Tibial nerve (tissue), 4 donors: ENCODE data around the gene NRG2. TPM values are rescaled to one million over a fixed set of nuclear protein-coding genes. Genes with fewer than 3 reads are reported as not detected.

Source experiments
- DNase-seq, 2 donors: peaks; one replicate each; pipeline ENCODE4 v3.0.0-alpha.2; 2019; ENCODE audit warnings: low spot score in 2 of 2
- H3K27ac ChIP-seq, 4 donors: fragments of 200-600 bp; sonication (generic) in 3 of 4; one replicate each; pipeline ENCODE4 v1.5.1; 2017 to 2019; ENCODE audit warnings: mild to moderate bottlenecking in 1 of 4
- H3K27me3 ChIP-seq, 2 donors: fragments of 200-600 bp; sonication (generic) in 1 of 2; one replicate each; pipeline versions ENCODE4 v1.5.1 to v1.6.0; 2017 to 2019
- H3K36me3 ChIP-seq, 3 donors: fragments of 200-600 bp; sonication (generic); one replicate each; pipeline ENCODE4 v1.5.1; 2018 to 2019
- H3K4me1 ChIP-seq, 4 donors: fragments of 200-600 bp; sonication (generic) in 3 of 4; one replicate each; pipeline ENCODE4 v1.5.1; 2017 to 2019
- H3K4me3 ChIP-seq, 4 donors: fragments of 200-600 bp; sonication (generic) in 3 of 4; one replicate each; pipeline ENCODE4 v1.5.1; 2017 to 2019; ENCODE audit warnings: mild to moderate bottlenecking in 1 of 4, moderate library complexity in 1 of 4
- H3K9me3 ChIP-seq, 4 donors: fragments of 200-600 bp; sonication (generic) in 3 of 4; one replicate each; pipeline ENCODE4 v1.5.1; 2017 to 2019
- CTCF ChIP-seq, 5 experiments: fragments of 200-600 bp in 3 of 5; fragments of 450-650 bp in 2 of 5; sonication (generic) in 3 of 5; IDR thresholded peaks; one replicate each; pipeline ENCODE4 v1.5.1; 2016 to 2019; ENCODE audit warnings: antibody characterized with exemption in 5 of 5, mild to moderate bottlenecking in 3 of 5, moderate library complexity in 2 of 5
- EP300 ChIP-seq, 2 donors: sonication (generic); formaldehyde crosslinking; IDR thresholded peaks; one replicate each; pipeline ENCODE4 v1.6.1; 2017; ENCODE audit warnings: antibody characterized with exemption in 2 of 2, mild to moderate bottlenecking in 1 of 2
- POLR2A ChIP-seq, 2 donors: fragments of 450-650 bp; IDR thresholded peaks; one replicate each; pipeline ENCODE4 v1.6.1; 2017; ENCODE audit warnings: antibody characterized with exemption in 2 of 2, mild to moderate bottlenecking in 2 of 2, moderate library complexity in 2 of 2
- WGBS, 2 donors: methylation state at CpG; one replicate each; pipeline ENCODE4 v1.1.5; 2018; 5-methylcytosine and 5-hydroxymethylcytosine counted together
- total RNA-seq, 4 donors: library from RNA; depleted of rRNA; stranded (reverse); fragments of >200 nt; gene quantifications; one replicate each; pipeline ENCODE4 v1.1.0, GENCODE V29; 2016

Gene NRG2
- total RNA-seq, 4 donors from 2014 or later, result 2.0 to 5.1 (median 3.4) TPM

- 79 to 82% methylated on average over 4 of the region's 4 CpGs for WGBS, 2 donors
- no peak for DNase-seq
- no peak overlapping the region for H3K4me3 ChIP-seq
- H3K36me3 ChIP-seq, result no peaks in the 10 kb centered on the region
- no peaks in the 10 kb centered on the region for H3K9me3 ChIP-seq
- H3K4me1 ChIP-seq, result no peaks in the 10 kb centered on the region
- no peaks in the 10 kb centered on the region for H3K27me3 ChIP-seq
- H3K27ac ChIP-seq, result no peak overlapping the region
- no peak for TF ChIP-seq POLR2A (IDR thresholded peaks at IDR 0.05)
- TF ChIP-seq EP300 (IDR thresholded peaks at IDR 0.05), result no peak
- TF ChIP-seq CTCF (IDR thresholded peaks at IDR 0.05), result no peak
These were observed 181.3 kb downstream of the NRG2 start for GRCh38 chr5:139861889-139862207.

- H3K27ac ChIP-seq, result no peak overlapping the region
- no peak for TF ChIP-seq POLR2A (IDR thresholded peaks at IDR 0.05)
- no peak for TF ChIP-seq CTCF (IDR thresholded peaks at IDR 0.05)
- TF ChIP-seq EP300 (IDR thresholded peaks at IDR 0.05), result no peak
- no peak for DNase-seq
- no peaks in the 10 kb centered on the region for H3K36me3 ChIP-seq
- H3K4me1 ChIP-seq, result no peaks in the 10 kb centered on the region
- no peaks in the 10 kb centered on the region for H3K27me3 ChIP-seq
- WGBS, 2 donors, result 80 to 85% methylated on average over 15 of the region's 15 CpGs
- no peaks in the 10 kb centered on the region for H3K9me3 ChIP-seq
- H3K4me3 ChIP-seq, result no peak overlapping the region
These were observed 181.8 kb downstream of the NRG2 start for GRCh38 chr5:139861021-139861888.

- Histone ChIP-seq H3K27me3 (no peaks in the 10 kb centered on the region), H3K9me3 (no peaks in the 10 kb centered on the region), H3K27ac (no peak overlapping the region), H3K4me3 (no peak overlapping the region), H3K4me1 (no peaks in the 10 kb centered on the region), H3K36me3 (no peaks in the 10 kb centered on the region)
- 56 to 87% methylated on average over 2 of the region's 2 CpGs for WGBS, 2 donors
- no peak for TF ChIP-seq CTCF (IDR thresholded peaks at IDR 0.05)
- DNase-seq, result no peak
These were observed 184.1 kb downstream of the NRG2 start for GRCh38 chr5:139859013-139859412.

- Histone ChIP-seq H3K27ac (no peak overlapping the region), H3K36me3 (peaks cover 0 to 14% (median 0%) of the 10 kb centered on the region in 3 donors), H3K4me3 (no peak overlapping the region), H3K9me3 (no peaks in the 10 kb centered on the region), H3K4me1 (no peaks in the 10 kb centered on the region), H3K27me3 (no peaks in the 10 kb centered on the region)
- no peak for TF ChIP-seq POLR2A (IDR thresholded peaks at IDR 0.05)
- no peak for TF ChIP-seq CTCF (IDR thresholded peaks at IDR 0.05)
- TF ChIP-seq EP300 (IDR thresholded peaks at IDR 0.05), result no peak
- DNase-seq, result no peak
- 83 to 84% methylated on average over 4 of the region's 4 CpGs for WGBS, 2 donors
These were observed 186.4 kb downstream of the NRG2 start for GRCh38 chr5:139856714-139857113.

GRCh38 chr5:139855946-139856540 lies 187.1 kb downstream of the NRG2 start:
- Histone ChIP-seq H3K27me3 (no peaks in the 10 kb centered on the region), H3K36me3 (peaks cover 0 to 19% (median 0%) of the 10 kb centered on the region in 3 donors), H3K9me3 (no peaks in the 10 kb centered on the region), H3K4me3 (no peak overlapping the region), H3K4me1 (no peaks in the 10 kb centered on the region), H3K27ac (no peak overlapping the region)
- DNase-seq, result no peak
- TF ChIP-seq CTCF (IDR thresholded peaks at IDR 0.05), result no peak
- TF ChIP-seq EP300 (IDR thresholded peaks at IDR 0.05), result no peak
- no peak for TF ChIP-seq POLR2A (IDR thresholded peaks at IDR 0.05)
- WGBS, 2 donors, result 78 to 82% methylated on average over 6 of the region's 6 CpGs
